ENCODE data around the gene UBE2G2. TPM values are rescaled to one million over a fixed set of nuclear protein-coding genes. Genes with fewer than 3 reads are reported as not detected.

Gene UBE2G2
- total and polyA plus RNA-seq, 2 of the 4 experiments (the other 2 are of a cell fraction) = 65.4 to 91.7 TPM

GRCh38 chr21:44803651-44804050 lies 2.0 kb upstream of the UBE2G2 start:
- POLR2A ChIA-PET (ENCODE audit: unreplicated experiment) = no interaction called here
- no peaks in the 10 kb centered on the region for H3K27me3 ChIP-seq (ENCODE audit: control insufficient read depth, insufficient read depth, low read length)
- H3K18ac ChIP-seq (ENCODE audit: low read depth, low read length) = no peak overlapping the region
- no peak overlapping the region for H2BK20ac ChIP-seq (ENCODE audit: low read depth, low read length)
- no peak overlapping the region for H3K14ac ChIP-seq (replicated peaks; ENCODE audit: low read depth, low read length)
- 80% methylated on average over 1 of the region's 3 CpGs; no CpG with 5 or more reads in 1 of the 2 experiments for WGBS, 2 experiments (ENCODE audit: extremely low coverage in 2 of 2, insufficient read length in 1 of 2)
- H3K79me1 ChIP-seq (ENCODE audit: low read depth in 1 of 2, low read length in 2 of 2) = peaks cover 37 to 78% of the 10 kb centered on the region in 2 experiments
- H4K20me1 ChIP-seq (ENCODE audit: insufficient read depth, low read length) = peaks cover 24% of the 10 kb centered on the region
- H2AK9ac ChIP-seq (replicated peaks; ENCODE audit: low read depth, low read length, poor library complexity) = no peak overlapping the region
- peaks cover 2% of the 10 kb centered on the region; the same call in 1 of the 2 replicates for H3K4me1 ChIP-seq (ENCODE audit: control insufficient read depth, insufficient read depth, low read length)
- in situ Hi-C loops (cut with MboI; ENCODE audit: low sequenced_read_pairs) = loop anchor here (25.0 kb wide), 1 partner anchor 309 kb away; no protein-coding TSS in a partner anchor
- no peak overlapping the region for H2AFZ ChIP-seq (replicated peaks; ENCODE audit: low read length, poor library complexity)
- no peak overlapping the region for H2BK120ac ChIP-seq (ENCODE audit: low read depth, low read length)
- H2AK5ac ChIP-seq (ENCODE audit: low read depth, low read length) = no peak overlapping the region
- H3K23ac ChIP-seq (ENCODE audit: low read depth, low read length) = no peak overlapping the region
- H3K9me1 ChIP-seq (ENCODE audit: insufficient read depth, low read length) = peaks cover 3% of the 10 kb centered on the region; the same call in 1 of the 2 replicates
- H3K9ac ChIP-seq (ENCODE audit: low read depth, low read length) = no peak overlapping the region
- CTCF ChIA-PET = no interaction called here
- DNase-seq = no peak
- TF ChIP-seq FOS (IDR thresholded peaks at IDR 0.05; ENCODE audit: low read depth, low read length) (no peak), RFX5 (IDR thresholded peaks at IDR 0.05; ENCODE audit: low read depth, low read length) (no peak), MXI1 (IDR thresholded peaks at IDR 0.05; ENCODE audit: borderline replicate concordance, low read depth, low read length) (no peak), MAZ (IDR thresholded peaks at IDR 0.05; ENCODE audit: borderline replicate concordance, low read depth, low read length) (no peak), RCOR1 (IDR thresholded peaks at IDR 0.05; ENCODE audit: insufficient replicate concordance, low read length) (no peak), ELK1 (IDR thresholded peaks at IDR 0.05; ENCODE audit: borderline replicate concordance, low read depth, low read length) (no peak), CHD1 (IDR thresholded peaks at IDR 0.05; ENCODE audit: low read depth, low read length) (no peak), BHLHE40 (IDR thresholded peaks at IDR 0.05; ENCODE audit: low read depth, low read length) (no peak), POLR2A (IDR thresholded peaks at IDR 0.05; ENCODE audit: low read depth, low read length) (no peak)
- TF ChIP-seq, protein P1, sequence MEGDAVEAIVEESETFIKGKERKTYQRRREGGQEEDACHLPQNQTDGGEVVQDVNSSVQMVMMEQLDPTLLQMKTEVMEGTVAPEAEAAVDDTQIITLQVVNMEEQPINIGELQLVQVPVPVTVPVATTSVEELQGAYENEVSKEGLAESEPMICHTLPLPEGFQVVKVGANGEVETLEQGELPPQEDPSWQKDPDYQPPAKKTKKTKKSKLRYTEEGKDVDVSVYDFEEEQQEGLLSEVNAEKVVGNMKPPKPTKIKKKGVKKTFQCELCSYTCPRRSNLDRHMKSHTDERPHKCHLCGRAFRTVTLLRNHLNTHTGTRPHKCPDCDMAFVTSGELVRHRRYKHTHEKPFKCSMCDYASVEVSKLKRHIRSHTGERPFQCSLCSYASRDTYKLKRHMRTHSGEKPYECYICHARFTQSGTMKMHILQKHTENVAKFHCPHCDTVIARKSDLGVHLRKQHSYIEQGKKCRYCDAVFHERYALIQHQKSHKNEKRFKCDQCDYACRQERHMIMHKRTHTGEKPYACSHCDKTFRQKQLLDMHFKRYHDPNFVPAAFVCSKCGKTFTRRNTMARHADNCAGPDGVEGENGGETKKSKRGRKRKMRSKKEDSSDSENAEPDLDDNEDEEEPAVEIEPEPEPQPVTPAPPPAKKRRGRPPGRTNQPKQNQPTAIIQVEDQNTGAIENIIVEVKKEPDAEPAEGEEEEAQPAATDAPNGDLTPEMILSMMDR (conservative IDR thresholded peaks at IDR 0.05; ENCODE audit: low read depth, low read length) = no peak
- H2BK15ac ChIP-seq (ENCODE audit: low read depth, low read length) = no peak overlapping the region
- H3K4ac ChIP-seq (ENCODE audit: low read depth, low read length) = no peak overlapping the region
- no peak overlapping the region for H3K4me2 ChIP-seq (ENCODE audit: low read depth, low read length)
- no peak overlapping the region for H4K8ac ChIP-seq (ENCODE audit: low read depth in 2 of 2, low read length in 2 of 2)
- H3K36me3 ChIP-seq (ENCODE audit: control insufficient read depth, insufficient read depth, low read length) = peaks cover 30% of the 10 kb centered on the region
- no peaks in the 10 kb centered on the region for H3K9me3 ChIP-seq (ENCODE audit: control insufficient read depth, insufficient read depth, low read length)
- H4K91ac ChIP-seq (ENCODE audit: insufficient read depth, low read depth, low read length) = no peak overlapping the region
- H2BK5ac ChIP-seq (ENCODE audit: low read depth, low read length, poor library complexity, severe bottlenecking) = no peak overlapping the region
- no TSS peak for BruUV-seq (replicated peaks)
- no peak overlapping the region for H3K4me3 ChIP-seq (ENCODE audit: insufficient read depth, low read depth, low read length)
- ATAC-seq (ENCODE audit: low read depth) = no peak
- dilution Hi-C loops (cut with HindIII; ENCODE audit: low sequenced_read_pairs, unreplicated experiment) = no loop called here
- no peak overlapping the region for H3K56ac ChIP-seq (ENCODE audit: extremely low read depth, insufficient read depth, low read length)
- H3K27ac ChIP-seq (ENCODE audit: insufficient read depth, low read length) = no peak overlapping the region
- intact Hi-C loops (cut with micrococcal nuclease) = loop anchor here (5.0 to 10.0 kb wide), 2 partner anchors 69 to 331 kb away; partner anchors contain the start of gene PTTG1IP
- H4K5ac ChIP-seq (ENCODE audit: low read depth, low read length) = no peak overlapping the region
